Measurements from ENCODE around the gene AQP2.

Gene AQP2

GRCh38 chr12:49950273-49951251, at the start of gene AQP2:
Gene AQP2 (plus strand): TSS chr12:49950737. CDS start chr12:49950831, 94 bp downstream.
- no peak for DNase-seq (ENCODE audit: low spot score)

GRCh38 chr12:49901026-49901425, 49.5 kb upstream of the AQP2 start:
- no peak for DNase-seq (ENCODE audit: low spot score)

- no peak for DNase-seq (ENCODE audit: low spot score)
Measured at GRCh38 chr12:49901986-49902385, 48.6 kb upstream of the AQP2 start.

GRCh38 chr12:49902399-49903350, 47.9 kb upstream of the AQP2 start:
- DNase-seq (ENCODE audit: low spot score): no peak

- DNase-seq (ENCODE audit: low spot score): no peak
Measured at GRCh38 chr12:49903351-49903699, 47.2 kb upstream of the AQP2 start.

- DNase-seq (ENCODE audit: low spot score): no peak
Measured at GRCh38 chr12:49903700-49904423, 46.7 kb upstream of the AQP2 start, which contains the start of gene FAIM2. Gene FAIM2 (minus strand): TSS chr12:49903900. CDS start chr12:49903792, 108 bp downstream.

GRCh38 chr12:49904601-49905000, 45.9 kb upstream of the AQP2 start:
- DNase-seq (ENCODE audit: low spot score): no peak

GRCh38 chr12:49905718-49906314, 44.7 kb upstream of the AQP2 start:
- no peak for DNase-seq (ENCODE audit: low spot score)

GRCh38 chr12:49907352-49907751, 43.2 kb upstream of the AQP2 start:
- DNase-seq (ENCODE audit: low spot score): no peak

GRCh38 chr12:49909356-49909755, 41.2 kb upstream of the AQP2 start:
- no peak for DNase-seq (ENCODE audit: low spot score)

- DNase-seq (ENCODE audit: low spot score): no peak
Measured at GRCh38 chr12:49909826-49910225, 40.7 kb upstream of the AQP2 start.

- no peak for DNase-seq (ENCODE audit: low spot score)
Measured at GRCh38 chr12:49910331-49911212, 40.0 kb upstream of the AQP2 start.

- DNase-seq (ENCODE audit: low spot score): no peak
Measured at GRCh38 chr12:49911213-49911605, 39.3 kb upstream of the AQP2 start.

- no peak for DNase-seq (ENCODE audit: low spot score)
Measured at GRCh38 chr12:49912345-49913255, 37.9 kb upstream of the AQP2 start.

GRCh38 chr12:49916129-49916919, 34.2 kb upstream of the AQP2 start:
- no peak for DNase-seq (ENCODE audit: low spot score)

- no peak for DNase-seq (ENCODE audit: low spot score)
Measured at GRCh38 chr12:49917166-49917787, 33.3 kb upstream of the AQP2 start.

- DNase-seq (ENCODE audit: low spot score): no peak
Measured at GRCh38 chr12:49917788-49918173, 32.8 kb upstream of the AQP2 start.
